ENCODE measurements around the gene C16orf92.

DNA sequence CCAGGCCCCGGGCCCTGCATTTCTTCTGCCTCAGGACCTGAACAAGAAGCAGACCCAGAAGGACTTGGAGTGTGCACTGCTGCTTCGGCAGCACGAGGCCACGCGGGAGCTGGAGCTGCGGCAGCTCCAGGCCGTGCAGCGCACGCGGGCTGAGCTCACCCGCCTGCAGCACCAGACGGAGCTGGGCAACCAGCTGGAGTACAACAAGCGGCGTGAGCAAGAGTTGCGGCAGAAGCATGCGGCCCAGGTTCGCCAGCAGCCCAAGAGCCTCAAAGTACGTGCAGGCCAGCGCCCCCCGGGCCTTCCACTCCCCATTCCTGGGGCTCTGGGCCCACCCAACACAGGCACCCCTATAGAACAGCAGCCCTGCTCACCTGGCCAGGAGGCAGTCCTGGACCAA is 36.8 kb upstream of the C16orf92 start:
- TF ChIP-seq PPARA (CRISPR knock-in tag; IDR thresholded peaks at IDR 0.05; ENCODE audit: borderline replicate concordance), result no peak
- TF ChIP-seq ISL1 (CRISPR knock-in tag; IDR thresholded peaks at IDR 0.05), result no peak
- no peak for TF ChIP-seq ESRRG (CRISPR knock-in tag; IDR thresholded peaks at IDR 0.05)
- TF ChIP-seq, protein P1, sequence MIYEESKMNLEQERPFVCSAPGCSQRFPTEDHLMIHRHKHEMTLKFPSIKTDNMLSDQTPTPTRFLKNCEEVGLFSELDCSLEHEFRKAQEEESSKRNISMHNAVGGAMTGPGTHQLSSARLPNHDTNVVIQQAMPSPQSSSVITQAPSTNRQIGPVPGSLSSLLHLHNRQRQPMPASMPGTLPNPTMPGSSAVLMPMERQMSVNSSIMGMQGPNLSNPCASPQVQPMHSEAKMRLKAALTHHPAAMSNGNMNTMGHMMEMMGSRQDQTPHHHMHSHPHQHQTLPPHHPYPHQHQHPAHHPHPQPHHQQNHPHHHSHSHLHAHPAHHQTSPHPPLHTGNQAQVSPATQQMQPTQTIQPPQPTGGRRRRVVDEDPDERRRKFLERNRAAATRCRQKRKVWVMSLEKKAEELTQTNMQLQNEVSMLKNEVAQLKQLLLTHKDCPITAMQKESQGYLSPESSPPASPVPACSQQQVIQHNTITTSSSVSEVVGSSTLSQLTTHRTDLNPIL (CRISPR knock-in tag; IDR thresholded peaks at IDR 0.05; ENCODE audit: low read depth), result no peak
